ENCODE results near the gene AVPR1B.

- no peak for TF ChIP-seq CTCF (IDR thresholded peaks at IDR 0.05)
- TF ChIP-seq POLR2A (IDR thresholded peaks at IDR 0.05), result no peak
Observed at GRCh38 chr1:206102292-206102936, 14.8 kb downstream of the AVPR1B start.

Data from testis (tissue), 2 donors.